HFFc6 (cell line): Measurements from ENCODE around the gene OR56A3. TPM values are rescaled to one million over a fixed set of nuclear protein-coding genes. Genes with fewer than 3 reads are reported as not detected.

ENCODE experiments used
- DNase-seq: peaks from one replicate; pipeline ENCODE4 v3.0.0-alpha.2; 2018
- H3K27ac Mint-ChIP-seq: 2 replicates; pipeline ENCODE4 v1.8.0; 2020; ENCODE audit warnings: mild to moderate bottlenecking, mixed read lengths
- H3K27me3 Mint-ChIP-seq: 2 replicates; pipeline ENCODE4 v1.8.0; 2021; ENCODE audit warnings: mild to moderate bottlenecking, moderate library complexity, mixed read lengths; ENCODE audit not compliant: insufficient read depth
- H3K36me3 Mint-ChIP-seq: 2 replicates; pipeline ENCODE4 v1.8.0; 2021; ENCODE audit warnings: low read depth, mixed read lengths
- H3K4me1 Mint-ChIP-seq: 2 replicates; pipeline ENCODE4 v1.8.0; 2020; ENCODE audit warnings: low read depth, mixed read lengths
- H3K4me3 Mint-ChIP-seq: 2 replicates; pipeline ENCODE4 v1.8.0; 2020; ENCODE audit warnings: mild to moderate bottlenecking, moderate library complexity, mixed read lengths
- H3K9me3 Mint-ChIP-seq: 2 replicates; pipeline ENCODE4 v1.8.0; 2020; ENCODE audit warnings: mild to moderate bottlenecking, mixed read lengths
- CTCF ChIP-seq: fragments of 200-600 bp; sonication (generic); IDR thresholded peaks from 2 replicates; pipeline ENCODE4 v1.5.0; 2021; ENCODE audit warnings: antibody characterized with exemption, mild to moderate bottlenecking
- total RNA-seq, 6 experiments: library from RNA; stranded (reverse); fragmentation: NEBNext Ultra II Directional; extraction: Animal tissue kit (Norgen Biotek cat#: 25700); gene quantifications; 2 replicates in 1 of 6; 3 replicates in 5 of 6; pipeline ENCODE4 v1.2.3, GENCODE V29; 2021

Gene OR56A3
- total RNA-seq, 6 experiments from 2014 or later = not detected

DNA sequence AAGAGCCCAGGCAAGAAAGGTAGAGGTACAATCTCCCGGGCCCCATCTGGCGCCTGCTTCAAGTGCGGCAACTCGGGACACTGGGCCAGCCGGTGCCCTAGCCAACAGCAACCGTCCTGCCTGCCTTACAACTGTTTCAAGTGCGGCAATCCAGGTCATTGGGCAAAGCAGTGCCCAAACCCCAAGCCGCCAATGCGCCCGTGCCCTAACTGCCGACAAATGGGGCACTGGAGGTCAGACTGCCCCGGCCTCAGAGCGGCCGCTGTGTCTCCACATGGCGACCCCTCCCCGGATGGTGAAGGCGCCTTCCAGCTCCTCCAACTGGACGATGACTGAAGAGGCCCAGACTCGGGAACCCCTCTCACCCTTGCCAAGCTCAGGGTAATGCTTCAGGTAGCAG, 11.4 kb upstream of the OR56A3 start:
- Mint-ChIP-seq H3K9me3 (peaks cover 61% of the 10 kb centered on the region), H3K4me3 (no peak overlapping the region), H3K27me3 (peaks cover 3% of the 10 kb centered on the region; the same call in 1 of the 2 replicates), H3K4me1 (no peaks in the 10 kb centered on the region), H3K36me3 (peaks cover 17% of the 10 kb centered on the region), H3K27ac (no peak overlapping the region)
- no peak for TF ChIP-seq CTCF
- DNase-seq = no peak

GRCh38 chr11:5931061-5931460, 11.0 kb upstream of the OR56A3 start:
- no peak overlapping the region for H3K27ac Mint-ChIP-seq
- DNase-seq = no peak
- H3K4me3 Mint-ChIP-seq = no peak overlapping the region
- TF ChIP-seq CTCF = no peak
- H3K9me3 Mint-ChIP-seq = peaks cover 66% of the 10 kb centered on the region
- H3K27me3 Mint-ChIP-seq = peaks cover 3% of the 10 kb centered on the region; the same call in 1 of the 2 replicates
- H3K4me1 Mint-ChIP-seq = no peaks in the 10 kb centered on the region
- peaks cover 17% of the 10 kb centered on the region for H3K36me3 Mint-ChIP-seq

GRCh38 chr11:5932671-5933070, 9.4 kb upstream of the OR56A3 start:
- H3K9me3 Mint-ChIP-seq = peaks cover 80% of the 10 kb centered on the region
- no peak for DNase-seq
- H3K27me3 Mint-ChIP-seq = peaks cover 3% of the 10 kb centered on the region; the same call in 1 of the 2 replicates
- H3K36me3 Mint-ChIP-seq = peaks cover 17% of the 10 kb centered on the region
- TF ChIP-seq CTCF = no peak
- H3K4me1 Mint-ChIP-seq = no peaks in the 10 kb centered on the region
- H3K4me3 Mint-ChIP-seq = no peak overlapping the region
- H3K27ac Mint-ChIP-seq = no peak overlapping the region

DNA sequence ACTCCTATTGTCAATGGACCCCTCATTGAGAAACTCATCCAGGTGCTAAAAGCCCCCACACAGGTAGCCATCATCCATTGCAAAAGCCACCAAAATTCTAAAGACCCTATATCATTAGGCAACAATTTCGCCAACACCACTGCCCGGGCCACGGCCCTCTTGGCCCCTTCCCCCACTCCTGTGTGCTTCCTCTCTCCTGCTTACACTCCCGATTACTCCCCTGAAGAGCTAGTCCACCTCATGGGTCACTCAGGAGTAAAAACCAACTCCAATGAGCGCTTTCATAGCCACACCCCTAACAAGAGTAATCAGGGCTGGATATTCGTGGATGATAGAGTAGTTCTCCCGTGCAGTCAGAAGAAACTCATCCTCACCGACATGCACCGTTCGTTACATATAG, 8.9 kb upstream of the OR56A3 start:
- Mint-ChIP-seq H3K36me3 (peaks cover 17% of the 10 kb centered on the region), H3K4me3 (no peak overlapping the region), H3K4me1 (no peaks in the 10 kb centered on the region), H3K9me3 (peaks cover 84% of the 10 kb centered on the region), H3K27me3 (peaks cover 3% of the 10 kb centered on the region; the same call in 1 of the 2 replicates), H3K27ac (no peak overlapping the region)
- TF ChIP-seq CTCF = no peak
- no peak for DNase-seq

GRCh38 chr11:5937868-5938602, 4.0 kb upstream of the OR56A3 start:
- Mint-ChIP-seq H3K36me3 (no peaks in the 10 kb centered on the region; the same call in 1 of the 2 replicates), H3K27ac (no peak overlapping the region), H3K27me3 (no peaks in the 10 kb centered on the region; the same call in 1 of the 2 replicates), H3K4me1 (no peaks in the 10 kb centered on the region), H3K4me3 (no peak overlapping the region), H3K9me3 (peaks cover 60% of the 10 kb centered on the region)
- no peak for TF ChIP-seq CTCF
- no peak for DNase-seq
